Measurements from ENCODE around the gene FUT3. TPM values are rescaled to one million over a fixed set of nuclear protein-coding genes. Genes with fewer than 3 reads are reported as not detected.
A peak's percentile ranks its signal among the peaks of the same experiment; 100 is the strongest.

Gene FUT3
- not detected in 2 replicates for total RNA-seq (2012; rRNA removed)
- polyA plus RNA-seq (2012; rRNA removed) = not detected in 2 replicates
- polyA plus RNA-seq (2012; cell fraction: cytosol; rRNA removed) = not detected in 2 replicates
- polyA plus RNA-seq (2012; cell fraction: nucleus; rRNA removed; ENCODE audit: low replicate concordance) = not detected in 2 replicates
- Bru-seq, nascent RNA = not detected
- percentile 26 among the genes with signal in this experiment for BruChase-seq, experiment 1, labeled RNA remaining after a 6-hour chase
- BruChase-seq, experiment 2, labeled RNA remaining after a 2-hour chase = percentile 15 among the genes with signal in this experiment
- long read RNA-seq = 0 reads

- Histone ChIP-seq H3K56ac (ENCODE audit: extremely low read depth, insufficient read depth, low read length) (no peak within 1 kb of the TSS), H2AFZ (replicated peaks; ENCODE audit: low read length, poor library complexity) (peak within 1 kb of the TSS; percentile 18), H3K27ac (ENCODE audit: insufficient read depth, low read length) (no peak within 1 kb of the TSS), H2BK15ac (ENCODE audit: low read depth, low read length) (no peak within 1 kb of the TSS; the same call in 2 of the 3 replicates), H2BK20ac (ENCODE audit: low read depth, low read length) (no peak within 1 kb of the TSS; the same call in 1 of the 2 replicates), H3K9me3 (ENCODE audit: control insufficient read depth, insufficient read depth, low read length) (no peaks in the 10 kb centered on the region; the same call in 1 of the 2 replicates), H4K8ac (ENCODE audit: low read depth in 2 of 2, low read length in 2 of 2) (peak within 1 kb of the TSS in 1 of 2 experiments; percentile 49; a peak in 1 of 4 replicates), H2BK120ac (ENCODE audit: low read depth, low read length) (peak within 1 kb of the TSS; percentile 35; the same call in 1 of the 2 replicates), H3K27me3 (ENCODE audit: control insufficient read depth, insufficient read depth, low read length) (peaks cover 40% of the 10 kb centered on the region), H3K4ac (ENCODE audit: low read depth, low read length) (0 out of 2 replicates have a peak within 1 kb of the TSS, but pooled peaks have one; percentile 9), H3K23ac (ENCODE audit: low read depth, low read length) (no peak within 1 kb of the TSS), H3K4me1 (ENCODE audit: control insufficient read depth, insufficient read depth, low read length) (peaks cover 2% of the 10 kb centered on the region; the same call in 1 of the 2 replicates), H4K91ac (ENCODE audit: insufficient read depth, low read depth, low read length) (no peak within 1 kb of the TSS), H3K4me2 (ENCODE audit: low read depth, low read length) (no peak within 1 kb of the TSS), H3K14ac (replicated peaks; ENCODE audit: low read depth, low read length) (no peak within 1 kb of the TSS), H2BK5ac (ENCODE audit: low read depth, low read length, poor library complexity, severe bottlenecking) (no peak within 1 kb of the TSS), H2AK5ac (ENCODE audit: low read depth, low read length) (peak within 1 kb of the TSS; percentile 52; the same call in 1 of the 2 replicates), H3K9ac (ENCODE audit: low read depth, low read length) (no peak within 1 kb of the TSS), H4K20me1 (ENCODE audit: insufficient read depth, low read length) (no peaks in the 10 kb centered on the region), H2AK9ac (replicated peaks; ENCODE audit: low read depth, low read length, poor library complexity) (peak within 1 kb of the TSS; percentile 65), H3K4me3 (ENCODE audit: insufficient read depth, low read depth, low read length) (no peak within 1 kb of the TSS), H3K18ac (ENCODE audit: low read depth, low read length) (no peak within 1 kb of the TSS), H4K5ac (ENCODE audit: low read depth, low read length) (no peak within 1 kb of the TSS), H3K36me3 (ENCODE audit: control insufficient read depth, insufficient read depth, low read length) (no peaks in the 10 kb centered on the region), H3K79me1 (ENCODE audit: low read depth in 1 of 2, low read length in 2 of 2) (no peaks in the 10 kb centered on the region), H3K9me1 (ENCODE audit: insufficient read depth, low read length) (no peaks in the 10 kb centered on the region)
- no TSS peak for BruUV-seq (replicated peaks)
- intact Hi-C loops (cut with micrococcal nuclease) = no loop called here
- 69% methylated on average over 3 of the region's 10 CpGs; no CpG with 5 or more reads in 1 of the 2 experiments for WGBS, 2 experiments (ENCODE audit: extremely low coverage in 2 of 2, insufficient read length in 1 of 2)
- DNase-seq = no peak
- dilution Hi-C loops (cut with HindIII; ENCODE audit: low sequenced_read_pairs, unreplicated experiment) = no loop called here
- in situ Hi-C loops (cut with MboI; ENCODE audit: low sequenced_read_pairs) = no loop called here
- ChIA-PET POLR2A (ENCODE audit: unreplicated experiment) (no interaction called here), CTCF (no interaction called here)
- ATAC-seq (ENCODE audit: low read depth) = no peak
- TF ChIP-seq CTCF (conservative IDR thresholded peaks at IDR 0.05; ENCODE audit: low read depth, low read length) = no peak
- TF ChIP-seq NFE2L2 (IDR thresholded peaks at IDR 0.05; ENCODE audit: low read depth, low read length) = no peak
- TF ChIP-seq SMC3 (IDR thresholded peaks at IDR 0.05; ENCODE audit: low read depth, low read length) = no peak
- TF ChIP-seq RAD21 (IDR thresholded peaks at IDR 0.05; ENCODE audit: low read length) = no peak
- no peak for TF ChIP-seq BHLHE40 (IDR thresholded peaks at IDR 0.05; ENCODE audit: low read depth, low read length)
- no peak for TF ChIP-seq MXI1 (IDR thresholded peaks at IDR 0.05; ENCODE audit: borderline replicate concordance, low read depth, low read length)
- TF ChIP-seq RCOR1 (IDR thresholded peaks at IDR 0.05; ENCODE audit: insufficient replicate concordance, low read length) = no peak
- TF ChIP-seq FOS (IDR thresholded peaks at IDR 0.05; ENCODE audit: low read depth, low read length) = no peak
- TF ChIP-seq CHD1 (IDR thresholded peaks at IDR 0.05; ENCODE audit: low read depth, low read length) = no peak
- no peak for TF ChIP-seq MAZ (IDR thresholded peaks at IDR 0.05; ENCODE audit: borderline replicate concordance, low read depth, low read length)
- no peak for TF ChIP-seq ELK1 (IDR thresholded peaks at IDR 0.05; ENCODE audit: borderline replicate concordance, low read depth, low read length)
- no peak for TF ChIP-seq RFX5 (IDR thresholded peaks at IDR 0.05; ENCODE audit: low read depth, low read length)
- no peak for TF ChIP-seq USF2 (IDR thresholded peaks at IDR 0.05; ENCODE audit: low read depth, low read length)
- TF ChIP-seq MAFK (IDR thresholded peaks at IDR 0.05; ENCODE audit: low read depth, low read length) = no peak
- TF ChIP-seq CEBPB (IDR thresholded peaks at IDR 0.05; ENCODE audit: low read depth, low read length) = no peak
These were observed at the start of gene FUT3 for GRCh38 chr19:5851302-5851701. TSS of gene FUT3 (minus strand) at chr19:5851449.
